Fibroblast of mammary gland (primary cell): ENCODE measurements around the gene PRKN.

ENCODE experiments used
- DNase-seq: peaks from one replicate; pipeline ENCODE4 v3.0.0-alpha.2; 2010; ENCODE audit warnings: low read depth
- H3K4me3 ChIP-seq: 2 replicates; pipeline ENCODE4 v1.5.1; 2011; ENCODE audit warnings: low read depth, mild to moderate bottlenecking, low read length, moderate library complexity; ENCODE audit not compliant: control insufficient read depth
- TF ChIP-seq, protein P1 (sequence below): conservative IDR thresholded peaks from 2 replicates; pipeline ENCODE4 v1.5.1; 2011; ENCODE audit warnings: low read depth, low read length, inconsistent platforms; ENCODE audit not compliant: control insufficient read depth, insufficient read depth

Gene PRKN

DNA sequence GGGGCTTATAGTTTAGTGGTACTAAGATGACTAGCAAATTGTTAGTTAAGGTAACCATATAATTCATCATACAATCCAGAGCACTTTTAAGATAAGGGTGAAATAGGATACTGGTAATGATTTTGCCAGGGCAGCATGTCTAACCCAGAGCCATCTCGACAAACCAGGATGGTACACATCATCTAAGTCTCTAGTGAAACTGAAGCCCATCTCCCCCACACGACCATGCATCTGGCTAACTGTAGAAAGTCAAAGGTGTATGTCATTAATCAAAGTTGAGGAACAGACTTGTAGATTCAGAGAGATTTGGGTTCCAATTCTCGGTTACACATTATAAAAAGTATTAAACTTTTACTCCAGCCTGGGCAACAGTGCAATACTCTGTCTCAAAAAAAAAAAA lies 78.3 kb downstream of the PRKN start:
- H3K4me3 ChIP-seq = no peak overlapping the region
- TF ChIP-seq, protein P1, sequence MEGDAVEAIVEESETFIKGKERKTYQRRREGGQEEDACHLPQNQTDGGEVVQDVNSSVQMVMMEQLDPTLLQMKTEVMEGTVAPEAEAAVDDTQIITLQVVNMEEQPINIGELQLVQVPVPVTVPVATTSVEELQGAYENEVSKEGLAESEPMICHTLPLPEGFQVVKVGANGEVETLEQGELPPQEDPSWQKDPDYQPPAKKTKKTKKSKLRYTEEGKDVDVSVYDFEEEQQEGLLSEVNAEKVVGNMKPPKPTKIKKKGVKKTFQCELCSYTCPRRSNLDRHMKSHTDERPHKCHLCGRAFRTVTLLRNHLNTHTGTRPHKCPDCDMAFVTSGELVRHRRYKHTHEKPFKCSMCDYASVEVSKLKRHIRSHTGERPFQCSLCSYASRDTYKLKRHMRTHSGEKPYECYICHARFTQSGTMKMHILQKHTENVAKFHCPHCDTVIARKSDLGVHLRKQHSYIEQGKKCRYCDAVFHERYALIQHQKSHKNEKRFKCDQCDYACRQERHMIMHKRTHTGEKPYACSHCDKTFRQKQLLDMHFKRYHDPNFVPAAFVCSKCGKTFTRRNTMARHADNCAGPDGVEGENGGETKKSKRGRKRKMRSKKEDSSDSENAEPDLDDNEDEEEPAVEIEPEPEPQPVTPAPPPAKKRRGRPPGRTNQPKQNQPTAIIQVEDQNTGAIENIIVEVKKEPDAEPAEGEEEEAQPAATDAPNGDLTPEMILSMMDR = no peak
- no peak for DNase-seq

DNA sequence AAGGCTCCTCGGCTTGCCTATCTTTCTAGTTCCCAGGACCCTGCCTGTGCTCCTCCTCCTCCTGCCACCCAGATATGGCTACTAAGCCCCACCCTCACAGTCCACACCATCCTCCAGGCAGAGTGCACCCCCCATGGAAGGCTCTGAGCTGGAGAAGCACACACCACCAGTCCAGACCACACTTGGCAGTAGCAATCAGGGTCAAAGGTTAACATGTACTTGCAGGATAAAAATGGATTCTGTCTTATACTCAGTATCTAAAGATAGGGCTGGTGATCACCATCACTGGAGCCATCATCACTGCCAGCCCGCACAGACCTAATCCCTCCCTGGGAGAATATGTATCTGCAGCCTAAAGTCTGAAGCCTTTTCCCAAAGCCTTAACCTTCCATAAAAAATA lies 83.4 kb downstream of the PRKN start:
- TF ChIP-seq, protein P1 = no peak
- no peak overlapping the region for H3K4me3 ChIP-seq
- DNase-seq = no peak

DNA sequence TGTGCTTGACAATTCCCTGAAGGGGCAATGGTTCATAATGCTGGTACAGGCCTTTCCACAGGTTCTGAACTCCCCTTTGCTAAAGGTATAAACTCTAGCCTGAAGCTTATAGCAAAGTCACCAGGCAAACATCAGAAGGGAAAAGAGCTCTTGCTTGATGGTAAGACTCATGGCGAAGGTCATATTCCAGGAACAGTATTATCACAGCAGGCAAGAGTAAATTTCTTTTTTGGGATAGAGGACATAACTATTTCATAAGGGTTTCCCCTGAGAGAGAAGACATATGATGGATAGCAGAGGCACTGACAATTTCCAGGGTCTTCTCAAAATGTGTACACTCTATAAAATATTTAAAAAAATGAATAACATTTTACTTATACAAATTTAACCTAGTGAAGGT lies 86.8 kb downstream of the PRKN start:
- TF ChIP-seq, protein P1 = no peak
- no peak overlapping the region for H3K4me3 ChIP-seq
- no peak for DNase-seq

DNA sequence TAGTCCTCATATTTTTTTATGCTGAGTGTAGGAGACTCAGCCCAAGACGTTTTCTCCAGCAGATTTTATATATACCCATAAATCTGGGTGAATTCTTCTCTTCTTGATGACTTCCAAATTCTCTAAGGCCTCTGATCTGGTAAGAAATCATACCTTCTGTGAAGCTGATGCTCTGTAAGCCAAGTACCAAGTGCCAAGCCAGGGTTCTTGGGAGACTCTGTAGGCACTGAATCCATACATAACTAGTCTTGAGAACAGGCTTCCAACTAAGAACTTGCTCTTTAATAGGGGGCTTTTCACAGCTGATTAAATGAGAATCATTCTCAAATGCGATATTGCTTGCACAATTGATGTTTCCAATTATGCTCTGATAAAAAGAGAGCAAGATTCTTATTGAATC lies 87.6 kb downstream of the PRKN start:
- no peak for DNase-seq
- TF ChIP-seq, protein P1 = no peak
- no peak overlapping the region for H3K4me3 ChIP-seq

DNA sequence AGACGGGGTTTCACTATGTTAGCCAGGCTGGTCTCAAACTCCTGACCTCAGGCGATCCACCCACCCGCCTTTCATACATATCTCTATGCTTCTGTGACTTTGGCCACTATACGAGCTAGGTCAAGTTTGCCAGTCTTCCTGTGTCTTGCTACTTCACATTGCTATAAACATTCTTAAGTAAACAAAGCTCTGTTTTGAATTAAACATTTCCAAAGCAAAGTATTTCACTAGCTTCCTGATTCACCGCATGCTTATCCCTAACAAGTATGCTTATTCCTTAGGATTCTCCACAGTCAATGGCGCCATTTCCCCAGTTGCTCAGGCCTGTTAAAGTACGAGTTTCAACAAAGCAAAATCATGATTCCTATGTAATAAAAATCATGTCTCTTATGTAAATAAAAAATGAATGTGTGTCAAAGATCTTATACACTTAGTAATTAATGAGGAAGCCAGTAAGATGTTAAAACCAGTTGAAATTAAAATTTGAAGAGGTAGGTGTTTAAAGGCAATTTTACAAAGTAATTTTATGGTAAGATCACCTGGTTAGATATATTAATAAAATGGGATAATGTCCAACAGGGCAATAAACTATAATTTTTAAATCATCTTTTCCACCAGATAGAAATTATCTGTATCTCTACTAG lies 88.5 kb downstream of the PRKN start:
- no peak for DNase-seq
- TF ChIP-seq, protein P1 = no peak
- no peak overlapping the region for H3K4me3 ChIP-seq

DNA sequence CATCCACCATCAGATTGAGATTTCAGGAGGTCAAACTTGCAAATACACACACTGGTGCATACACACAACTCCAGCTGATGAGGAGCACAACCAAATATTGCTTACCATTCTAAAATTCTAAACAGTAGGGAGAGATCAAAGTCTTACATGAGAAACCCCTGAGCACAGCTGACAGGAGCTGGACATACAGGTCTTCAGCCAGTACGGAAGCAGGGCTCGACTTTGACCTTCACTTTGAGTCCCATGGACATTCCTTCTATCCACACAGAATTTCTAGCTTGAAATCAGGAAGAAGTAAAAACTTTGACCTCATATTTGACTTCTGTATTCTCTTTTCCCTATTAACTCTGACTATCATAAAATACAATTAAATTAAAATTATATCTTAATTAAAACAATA lies 90.2 kb downstream of the PRKN start:
- H3K4me3 ChIP-seq = no peak overlapping the region
- TF ChIP-seq, protein P1 = no peak
- no peak for DNase-seq

DNA sequence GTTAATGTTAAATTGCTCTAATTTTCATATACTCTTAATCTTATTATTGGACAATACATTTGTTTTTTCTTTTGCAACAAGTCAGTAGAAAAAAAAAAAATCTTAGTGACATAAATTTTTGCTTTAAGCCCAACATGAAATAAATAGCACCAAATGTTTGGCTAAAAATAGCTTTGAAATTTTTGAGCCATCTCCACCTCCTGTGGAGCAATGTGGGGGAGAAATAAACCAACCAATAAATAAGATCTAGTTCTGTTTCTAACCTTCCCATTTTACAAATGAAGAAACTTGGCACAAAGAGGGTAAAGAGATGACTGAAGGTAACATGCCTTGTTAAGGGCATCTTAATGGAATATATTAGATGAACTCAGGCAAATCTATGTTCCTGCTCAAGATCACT lies 91.4 kb downstream of the PRKN start:
- no peak for DNase-seq
- H3K4me3 ChIP-seq = no peak overlapping the region
- TF ChIP-seq, protein P1 = no peak
